H1 (cell line): ENCODE results near the gene TNS4.

Experiments
- BCL11A ChIP-seq, 2 experiments: IDR thresholded peaks; one replicate each; pipeline ENCODE4 v1.6.1; 2011; ENCODE audit warnings: low read depth in 2 of 2, low read length in 2 of 2, mild to moderate bottlenecking in 2 of 2
- POLR2AphosphoS5 ChIP-seq: IDR thresholded peaks from 2 replicates; pipeline ENCODE4 v1.6.1; 2011; ENCODE audit warnings: low read depth, low read length

- no peak for TF ChIP-seq POLR2AphosphoS5
- TF ChIP-seq BCL11A (IDR thresholded peaks at IDR 0.05; ENCODE audit: low read depth in 2 of 2, low read length in 2 of 2) = no peak
Observed at GRCh38 chr17:40517981-40518380, 16.6 kb upstream of the TNS4 start.
